Measurements from ENCODE around the gene GPALPP1.
"Not testable (repeated sequence)": the region's sequence is repeated elsewhere in the genome, so short reads cannot be mapped to it uniquely, and the experiment has no call there.

GPALPP1 gene

DNA sequence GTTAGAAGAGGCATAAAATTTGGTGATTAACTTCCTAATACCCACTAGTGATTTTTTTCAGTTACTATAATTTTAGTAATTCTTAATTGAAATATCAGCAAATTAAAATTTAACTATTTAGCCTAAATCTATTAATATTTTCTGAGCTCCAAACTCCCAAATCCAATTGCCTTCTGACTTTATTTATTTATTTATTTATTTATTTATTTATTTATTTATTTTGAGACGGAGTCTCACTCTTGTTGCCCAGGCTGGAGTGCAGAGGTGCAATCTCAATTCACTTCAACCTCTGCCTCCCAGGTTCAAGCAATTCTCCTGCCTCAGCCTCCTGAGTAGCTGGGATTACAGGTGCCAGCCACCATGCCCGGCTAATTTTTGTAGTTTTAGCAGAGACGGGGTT is 74.6 kb downstream of the GPALPP1 start:
- DNase-seq: not testable (repeated sequence)

- DNase-seq: no peak
Observed at GRCh38 chr13:45064889-45065288, 75.6 kb downstream of the GPALPP1 start.

GRCh38 chr13:45068036-45069001 is 79.0 kb downstream of the GPALPP1 start:
- no peak for DNase-seq

- DNase-seq: no peak
Observed at GRCh38 chr13:45073809-45074208, 84.5 kb downstream of the GPALPP1 start.

DNA sequence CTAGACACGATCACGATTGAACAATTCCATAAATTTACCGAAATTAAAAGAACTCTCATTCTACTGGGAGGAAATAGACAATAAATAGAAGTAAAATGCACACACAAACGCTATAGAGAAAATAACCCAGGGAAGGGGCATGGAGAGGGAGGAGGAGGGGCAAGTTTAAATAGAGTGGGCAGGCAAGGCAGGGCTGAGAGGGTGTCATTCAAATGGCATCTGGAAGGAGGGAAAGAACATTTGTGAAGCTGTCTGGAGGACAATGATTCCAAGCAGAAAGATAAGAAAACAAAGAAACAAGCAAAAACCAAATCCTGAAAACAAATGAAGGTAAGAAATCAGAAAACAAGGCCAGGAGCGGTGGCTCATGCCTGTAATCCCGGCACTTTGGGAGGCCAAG is 85.4 kb downstream of the GPALPP1 start:
- no peak for DNase-seq

DNA sequence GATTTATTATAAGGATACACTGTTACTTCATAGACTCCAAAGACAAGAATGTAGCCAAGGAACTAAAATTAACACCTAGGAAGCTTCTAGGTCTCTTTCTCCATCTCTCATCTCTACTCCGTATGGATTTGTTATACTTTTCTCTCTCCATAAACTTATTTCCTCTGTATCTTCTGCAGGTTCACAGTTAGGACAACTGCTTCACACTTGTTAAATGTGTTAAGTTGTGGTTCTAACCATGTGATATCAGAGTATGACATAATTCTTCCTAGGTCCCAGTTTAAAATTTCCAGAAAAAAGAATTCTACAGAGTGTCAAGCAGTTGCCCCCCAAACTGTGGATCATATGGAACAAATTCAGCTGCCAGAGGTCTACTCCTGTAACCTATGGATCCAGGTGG is 88.7 kb downstream of the GPALPP1 start:
- DNase-seq: no peak

All from SW 1271 (cell line).